GM23338 (cell line): ENCODE measurements around the gene TMEM144.

ENCODE experiments used
- CTCF ChIP-seq, 2 experiments: fragments of 200-600 bp in 1 of 2; sonication (generic) in 1 of 2; conservative IDR thresholded peaks; 2 replicates each; pipeline versions ENCODE4 v1.5.1 to v1.6.1; 2016 to 2017; ENCODE audit warnings: antibody characterized with exemption in 2 of 2, low read depth in 2 of 2, mild to moderate bottlenecking in 2 of 2, moderate library complexity in 1 of 2
- ETS1 ChIP-seq: IDR thresholded peaks from 2 replicates; pipeline ENCODE4 v1.6.1; 2016; ENCODE audit warnings: antibody characterized with exemption
- EZH2 ChIP-seq: fragments of 200-600 bp; sonication (generic); IDR thresholded peaks from one replicate; pipeline ENCODE4 v1.8.0; 2017; ENCODE audit warnings: antibody characterized with exemption, mild to moderate bottlenecking, low read depth; ENCODE audit not compliant: unreplicated experiment
- EZH2phosphoT487 ChIP-seq: fragments of 200-600 bp; sonication (generic); IDR thresholded peaks from one replicate; pipeline ENCODE4 v1.8.1; 2018; ENCODE audit warnings: antibody characterized with exemption; ENCODE audit not compliant: unreplicated experiment
- NANOG ChIP-seq: IDR thresholded peaks from 2 replicates; pipeline ENCODE4 v1.6.1; 2016; ENCODE audit warnings: antibody characterized with exemption, borderline replicate concordance
- POLR2AphosphoS5 ChIP-seq: IDR thresholded peaks from 2 replicates; pipeline ENCODE4 v1.6.1; 2016; ENCODE audit warnings: antibody characterized with exemption, low read depth
- REST ChIP-seq: IDR thresholded peaks from one replicate; pipeline ENCODE4 v1.6.1; 2018; ENCODE audit warnings: antibody characterized with exemption; ENCODE audit not compliant: unreplicated experiment
- STAT1 ChIP-seq: IDR thresholded peaks from one replicate; pipeline ENCODE4 v1.6.1; 2016; ENCODE audit warnings: antibody characterized with exemption; ENCODE audit not compliant: unreplicated experiment
- ZNF462 ChIP-seq: fragments of 250-450 bp; sonication (Bioruptor Pico); IDR thresholded peaks from 2 replicates; pipeline ENCODE4 v1.5.0; 2020; ENCODE audit warnings: mild to moderate bottlenecking, moderate library complexity

- TF ChIP-seq CTCF (conservative IDR thresholded peaks at IDR 0.05; ENCODE audit: low read depth in 2 of 2) = peak in 1 of 2 experiments; percentile 14; a peak in 1 of 4 replicates
- peak; percentile 35; the same call in 1 of the 2 replicates for TF ChIP-seq POLR2AphosphoS5
- no peak for TF ChIP-seq EZH2
- TF ChIP-seq EZH2phosphoT487 = no peak
- no peak for TF ChIP-seq STAT1
- TF ChIP-seq NANOG = no peak
- no peak for TF ChIP-seq REST
- 0 out of 2 replicates have a peak, but pooled peaks have one; percentile 33 for TF ChIP-seq ZNF462 (CRISPR knock-in tag)
- no peak; the same call in 1 of the 2 replicates for TF ChIP-seq ETS1
Measured at GRCh38 chr4:158209825-158210807, at the start of gene TMEM144.
